ENCODE results near the gene PROM1.
A peak's percentile ranks its signal among the peaks of the same experiment; 100 is the strongest.

PROM1 gene

GRCh38 chr4:16106956-16107355 lies 23.1 kb upstream of the PROM1 start:
- DNase-seq: no peak

GRCh38 chr4:16104520-16104919 lies 20.7 kb upstream of the PROM1 start:
- no peak for DNase-seq

- DNase-seq: no peak
These were observed 18.5 kb upstream of the PROM1 start for GRCh38 chr4:16102356-16102755.

- no peak for DNase-seq
These were observed 17.0 kb upstream of the PROM1 start for GRCh38 chr4:16100833-16101232.

GRCh38 chr4:16092682-16093319 lies 9.0 kb upstream of the PROM1 start:
- no peak for DNase-seq

GRCh38 chr4:16090096-16090705 lies 6.4 kb upstream of the PROM1 start:
- DNase-seq: no peak

GRCh38 chr4:16089156-16089555 lies 5.3 kb upstream of the PROM1 start:
- DNase-seq: no peak

GRCh38 chr4:16088601-16089000 lies 4.8 kb upstream of the PROM1 start:
- no peak for DNase-seq

GRCh38 chr4:16085822-16086221 lies 2.0 kb upstream of the PROM1 start:
- DNase-seq: no peak

- DNase-seq: peak; percentile 79
These were observed 1.2 kb downstream of the PROM1 start for GRCh38 chr4:16082426-16083240.

- DNase-seq: no peak
These were observed 1.8 kb downstream of the PROM1 start for GRCh38 chr4:16082041-16082425.

GRCh38 chr4:16079046-16079445 lies 4.8 kb downstream of the PROM1 start:
- DNase-seq: no peak

GRCh38 chr4:16078195-16078760 lies 5.5 kb downstream of the PROM1 start:
- no peak for DNase-seq

GRCh38 chr4:16077786-16078185 lies 6.0 kb downstream of the PROM1 start:
- no peak for DNase-seq

GRCh38 chr4:16075975-16076757 lies 7.7 kb downstream of the PROM1 start:
- no peak for DNase-seq

- DNase-seq: no peak
These were observed 8.8 kb downstream of the PROM1 start for GRCh38 chr4:16075061-16075460.

GRCh38 chr4:16072168-16072567 lies 11.7 kb downstream of the PROM1 start:
- no peak for DNase-seq

- DNase-seq: no peak
These were observed 13.6 kb downstream of the PROM1 start for GRCh38 chr4:16070203-16070602.

GRCh38 chr4:16067515-16067914 lies 16.3 kb downstream of the PROM1 start:
- DNase-seq: no peak

GRCh38 chr4:16066586-16067128 lies 17.2 kb downstream of the PROM1 start:
- no peak for DNase-seq

GRCh38 chr4:16065066-16065465 lies 18.8 kb downstream of the PROM1 start:
- DNase-seq: no peak

- DNase-seq: no peak
These were observed 21.2 kb downstream of the PROM1 start for GRCh38 chr4:16062601-16063000.
